GM10847 (cell line): Measurements from ENCODE around the gene ACACA.

Source experiments
- POLR2A ChIP-seq: IDR thresholded peaks from 2 replicates; pipeline ENCODE4 v1.6.1; 2011; ENCODE audit not compliant: insufficient read length; ENCODE audit errors: extremely low read depth

Gene ACACA

GRCh38 chr17:37225465-37225864, 181.2 kb downstream of the ACACA start:
- TF ChIP-seq POLR2A: no peak

GRCh38 chr17:37221865-37222264, 184.8 kb downstream of the ACACA start:
- TF ChIP-seq POLR2A: no peak

GRCh38 chr17:37220607-37220953, 186.1 kb downstream of the ACACA start:
- no peak for TF ChIP-seq POLR2A

GRCh38 chr17:37219876-37220606, 186.6 kb downstream of the ACACA start:
- no peak for TF ChIP-seq POLR2A

GRCh38 chr17:37218849-37219248, 187.8 kb downstream of the ACACA start:
- no peak for TF ChIP-seq POLR2A

- no peak for TF ChIP-seq POLR2A
Measured at GRCh38 chr17:37214416-37214815, 192.2 kb downstream of the ACACA start.

- no peak for TF ChIP-seq POLR2A
Measured at GRCh38 chr17:37213927-37214326, 192.7 kb downstream of the ACACA start.

GRCh38 chr17:37212179-37212578, 194.5 kb downstream of the ACACA start:
- no peak for TF ChIP-seq POLR2A

GRCh38 chr17:37211136-37211535, 195.5 kb downstream of the ACACA start:
- TF ChIP-seq POLR2A: no peak

GRCh38 chr17:37207103-37207502, 199.5 kb downstream of the ACACA start:
- TF ChIP-seq POLR2A: no peak

GRCh38 chr17:37206299-37206698, 200.3 kb downstream of the ACACA start:
- no peak for TF ChIP-seq POLR2A

GRCh38 chr17:37200497-37200896, 206.1 kb downstream of the ACACA start:
- TF ChIP-seq POLR2A: no peak

- TF ChIP-seq POLR2A: no peak
Measured at GRCh38 chr17:37197336-37197735, 209.3 kb downstream of the ACACA start.

GRCh38 chr17:37194208-37194607, 212.4 kb downstream of the ACACA start:
- no peak for TF ChIP-seq POLR2A

GRCh38 chr17:37191219-37191618, 215.4 kb downstream of the ACACA start:
- TF ChIP-seq POLR2A: no peak

GRCh38 chr17:37190493-37190892, 216.1 kb downstream of the ACACA start:
- TF ChIP-seq POLR2A: no peak

GRCh38 chr17:37188157-37188556, 218.5 kb downstream of the ACACA start:
- no peak for TF ChIP-seq POLR2A
